Measurements from ENCODE around the gene ZNF280D. TPM values are rescaled to one million over a fixed set of nuclear protein-coding genes. Genes with fewer than 3 reads are reported as not detected.

Gene ZNF280D
- total RNA-seq, 2 experiments from 2014 or later = 18.9 to 19.7 TPM

Other genes starting within 250 kb of the ZNF280D start
- 10 to 100 TPM; 61.1 to 74.9 TPM for gene TCF12, start 185.1 kb upstream of the ZNF280D start, total RNA-seq

All from activated CD4-positive, alpha-beta T cell treated with anti-CD3 and anti-CD28 coated beads for 36 hours (primary cell).